ENCODE results near the gene SPATA32. TPM values are rescaled to one million over a fixed set of nuclear protein-coding genes. Genes with fewer than 3 reads are reported as not detected.
A peak's percentile ranks its signal among the peaks of the same experiment; 100 is the strongest.

The SPATA32 gene
- total and polyA plus RNA-seq, 12 donors, result 0.13 to 0.16 TPM; not detected in 10

- no peaks in the 10 kb centered on the region for H3K27me3 ChIP-seq
- H3K36me3 ChIP-seq, result peaks cover 0 to 32% (median 0%) of the 10 kb centered on the region in 9 donors
- DNase-seq (no peak), ATAC-seq (no peak)
- H3K9me3 ChIP-seq, result no peaks in the 10 kb centered on the region
- 89 to 93% methylated on average over 4 of the region's 4 CpGs for WGBS, 2 donors
- intact Hi-C loops (cut with DNase I), result loop anchor here in 1 of 10 donors (5.0 kb wide), 1 partner anchor 152 kb away; no protein-coding TSS in a partner anchor
- peaks cover 24 to 82% (median 63%) of the 10 kb centered on the region in 9 donors for H3K4me1 ChIP-seq
- H3K4me3 ChIP-seq, result no peak overlapping the region
- peak overlapping the region in 7 of 10 donors; percentile 73 to 91 (median 82) for H3K27ac ChIP-seq
- no peak for TF ChIP-seq CTCF (IDR thresholded peaks at IDR 0.05)
Measured at GRCh38 chr17:45230410-45230786, 31.5 kb downstream of the SPATA32 start.

DNA sequence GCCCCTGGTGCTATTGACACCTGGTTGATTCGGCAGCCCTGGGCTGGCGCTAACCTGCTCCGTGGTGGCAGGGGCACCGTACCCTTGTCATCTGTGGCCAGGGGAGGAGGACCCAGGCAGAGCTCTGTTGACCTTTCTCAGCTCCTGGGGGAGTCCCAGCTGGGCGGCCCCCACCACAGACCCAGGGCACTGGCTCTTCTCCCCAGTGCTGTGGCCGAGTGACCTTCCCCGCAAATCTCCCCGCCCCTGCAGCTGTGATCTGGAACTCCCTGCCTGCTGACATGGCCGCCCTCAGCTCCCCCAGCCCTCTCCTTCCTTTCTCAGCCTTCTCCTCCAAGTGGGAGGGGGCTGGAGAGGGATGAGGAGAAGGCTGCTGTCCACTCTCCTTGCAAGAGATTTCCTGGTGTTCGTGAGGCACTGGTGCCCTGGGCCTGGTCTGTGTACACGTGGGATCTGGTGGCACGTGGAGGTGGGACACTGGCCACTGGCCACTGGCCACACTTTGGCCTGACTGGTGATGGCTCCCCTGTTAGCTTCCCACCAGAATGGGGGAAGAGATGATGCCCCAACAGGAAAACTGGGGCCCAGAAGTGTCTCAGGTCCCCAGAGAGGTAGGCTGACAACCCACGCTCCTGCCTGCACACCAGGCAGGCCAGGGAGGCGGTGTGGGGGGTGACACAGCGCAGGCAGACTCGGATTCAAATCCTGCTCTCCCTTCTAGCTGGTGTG lies 32.0 kb downstream of the SPATA32 start:
- ATAC-seq (peak in 4 of 8 donors; percentile 1 to 35 (median 18)), DNase-seq (peak in 1 of 2 donors; percentile 62)
- intact Hi-C loops (cut with DNase I), result loop anchor here in 3 of 10 donors (5.0 to 10.0 kb wide), 3 partner anchors 45 to 152 kb away; partner anchors contain the start of gene MAP3K14 (in 1 of the 3)
- TF ChIP-seq CTCF (IDR thresholded peaks at IDR 0.05), result no peak
- H3K27ac ChIP-seq, result peak overlapping the region; percentile 16 to 91 (median 80)
- H3K36me3 ChIP-seq, result peaks cover 0 to 27% (median 0%) of the 10 kb centered on the region in 9 donors
- no peaks in the 10 kb centered on the region for H3K9me3 ChIP-seq
- 84 to 91% methylated on average over 16 of the region's 16 CpGs for WGBS, 2 donors
- no peaks in the 10 kb centered on the region for H3K27me3 ChIP-seq
- peak overlapping the region in 2 of 10 donors; percentile 7 to 70 for H3K4me3 ChIP-seq
- peaks cover 27 to 82% (median 66%) of the 10 kb centered on the region in 9 donors for H3K4me1 ChIP-seq

DNA sequence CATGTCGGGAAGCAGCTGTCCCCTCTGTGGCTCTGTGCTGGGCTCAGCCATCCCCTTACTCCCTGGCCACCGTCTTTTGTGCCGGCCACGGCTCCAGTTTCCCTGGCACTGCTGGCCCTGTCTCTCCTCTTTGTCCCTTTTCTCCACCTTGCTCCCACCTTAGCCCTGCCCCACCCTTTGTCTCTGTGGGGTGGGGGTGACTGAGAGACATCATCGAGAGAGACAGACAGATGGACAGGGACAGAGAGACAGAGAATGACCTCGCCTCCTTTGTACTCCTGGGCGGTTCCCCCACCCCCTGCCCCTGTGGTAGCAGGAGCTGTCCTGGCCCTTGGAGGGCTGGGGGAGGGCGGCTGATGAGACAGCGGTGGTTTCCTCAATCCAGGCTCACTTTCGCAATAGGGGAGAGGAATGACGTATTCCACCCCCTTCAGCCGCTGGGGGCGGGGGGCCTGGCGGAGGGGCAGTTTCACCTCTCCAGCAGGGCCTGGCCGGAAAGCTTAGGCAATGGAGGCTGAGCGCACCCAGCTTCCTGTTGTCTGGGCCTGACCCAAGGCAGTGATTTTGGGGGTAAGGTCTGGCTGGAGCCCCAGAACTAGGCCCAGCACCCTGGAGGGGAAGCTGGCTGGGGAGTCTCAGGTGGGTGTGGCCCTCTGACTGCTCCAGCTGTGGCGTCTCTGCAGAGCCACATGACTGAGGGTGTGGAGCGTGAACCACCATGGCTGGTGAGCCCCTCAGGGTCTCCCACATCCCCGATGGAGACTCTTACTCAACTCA lies 32.9 kb downstream of the SPATA32 start:
- ATAC-seq, result peak; percentile 61 to 78 (median 74)
- DNase-seq, result peak; percentile 85 to 87
- peak overlapping the region; percentile 22 to 91 (median 80) for H3K27ac ChIP-seq
- peak overlapping the region in 4 of 10 donors; percentile 5 to 70 (median 6) for H3K4me3 ChIP-seq
- H3K9me3 ChIP-seq, result no peaks in the 10 kb centered on the region
- intact Hi-C loops (cut with DNase I), result loop anchor here in 3 of 10 donors (10.0 kb wide), 2 partner anchors 46 to 86 kb away; partner anchors contain the start of gene MAP3K14 (in 1 of the 3)
- WGBS, 2 donors, result 68 to 69% methylated on average over 18 to 19 of the region's 19 CpGs
- no peaks in the 10 kb centered on the region for H3K27me3 ChIP-seq
- peaks cover 0 to 23% (median 0%) of the 10 kb centered on the region in 9 donors for H3K36me3 ChIP-seq
- no peak for TF ChIP-seq CTCF (IDR thresholded peaks at IDR 0.05)
- H3K4me1 ChIP-seq, result peaks cover 28 to 84% (median 69%) of the 10 kb centered on the region in 9 donors

All from heart right ventricle (tissue), 16 donors.